Fibroblast of the aortic adventitia (primary cell): ENCODE measurements around the gene ARL8B. TPM values are rescaled to one million over a fixed set of nuclear protein-coding genes. Genes with fewer than 3 reads are reported as not detected.

Source experiments
- DNase-seq: peaks from one replicate; pipeline ENCODE4 v3.0.0-alpha.2; 2010; ENCODE audit warnings: low read depth
- H3K4me3 ChIP-seq: 2 replicates; pipeline ENCODE4 v1.5.1; 2011; ENCODE audit warnings: low read depth, mild to moderate bottlenecking, control low read depth, low read length, moderate library complexity
- total RNA-seq: library from RNA; depleted of rRNA; stranded (reverse); fragments of >200 nt; gene quantifications from 2 replicates; pipeline ENCODE4 v1.2.3, GENCODE V29; 2012; ENCODE audit warnings: low replicate concordance
- TF ChIP-seq, protein P1 (sequence below): IDR thresholded peaks from 2 replicates; pipeline ENCODE4 v1.5.1; 2011; ENCODE audit warnings: mild to moderate bottlenecking, low read length, control low read depth, inconsistent platforms; ENCODE audit not compliant: insufficient read depth

ARL8B gene
- total RNA-seq, 1 donor: 89.0 TPM

GRCh38 chr3:5082789-5083115 is 39.3 kb upstream of the ARL8B start:
- TF ChIP-seq, protein P1, sequence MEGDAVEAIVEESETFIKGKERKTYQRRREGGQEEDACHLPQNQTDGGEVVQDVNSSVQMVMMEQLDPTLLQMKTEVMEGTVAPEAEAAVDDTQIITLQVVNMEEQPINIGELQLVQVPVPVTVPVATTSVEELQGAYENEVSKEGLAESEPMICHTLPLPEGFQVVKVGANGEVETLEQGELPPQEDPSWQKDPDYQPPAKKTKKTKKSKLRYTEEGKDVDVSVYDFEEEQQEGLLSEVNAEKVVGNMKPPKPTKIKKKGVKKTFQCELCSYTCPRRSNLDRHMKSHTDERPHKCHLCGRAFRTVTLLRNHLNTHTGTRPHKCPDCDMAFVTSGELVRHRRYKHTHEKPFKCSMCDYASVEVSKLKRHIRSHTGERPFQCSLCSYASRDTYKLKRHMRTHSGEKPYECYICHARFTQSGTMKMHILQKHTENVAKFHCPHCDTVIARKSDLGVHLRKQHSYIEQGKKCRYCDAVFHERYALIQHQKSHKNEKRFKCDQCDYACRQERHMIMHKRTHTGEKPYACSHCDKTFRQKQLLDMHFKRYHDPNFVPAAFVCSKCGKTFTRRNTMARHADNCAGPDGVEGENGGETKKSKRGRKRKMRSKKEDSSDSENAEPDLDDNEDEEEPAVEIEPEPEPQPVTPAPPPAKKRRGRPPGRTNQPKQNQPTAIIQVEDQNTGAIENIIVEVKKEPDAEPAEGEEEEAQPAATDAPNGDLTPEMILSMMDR: no peak
- no peak for DNase-seq

GRCh38 chr3:5084224-5084623 is 37.9 kb upstream of the ARL8B start:
- TF ChIP-seq, protein P1: no peak
- no peak overlapping the region for H3K4me3 ChIP-seq
- no peak for DNase-seq

More at GRCh38 chr3:5082789-5083115, 39.3 kb upstream of the ARL8B start:
- no peak overlapping the region for H3K4me3 ChIP-seq

DNA sequence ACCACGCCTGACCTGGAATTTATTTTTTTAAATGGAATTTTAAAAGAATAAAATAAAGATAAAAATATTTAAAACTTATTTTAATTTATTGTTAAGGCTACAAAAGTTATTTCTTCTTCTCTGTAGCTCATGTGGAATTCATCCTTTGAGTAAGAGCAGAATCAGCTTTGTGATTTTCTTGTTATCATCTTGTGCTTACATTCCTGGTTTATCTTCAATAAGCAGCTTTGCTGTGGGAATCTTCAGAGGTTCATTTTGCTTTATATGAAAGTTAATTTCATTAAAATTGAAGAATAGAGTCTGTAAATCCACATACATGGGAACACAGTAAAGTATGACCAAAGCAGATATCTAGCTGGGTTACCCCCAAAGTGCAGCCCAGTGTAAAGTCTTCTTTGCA is 35.4 kb upstream of the ARL8B start:
- TF ChIP-seq, protein P1: no peak
- DNase-seq: no peak
- no peak overlapping the region for H3K4me3 ChIP-seq

DNA sequence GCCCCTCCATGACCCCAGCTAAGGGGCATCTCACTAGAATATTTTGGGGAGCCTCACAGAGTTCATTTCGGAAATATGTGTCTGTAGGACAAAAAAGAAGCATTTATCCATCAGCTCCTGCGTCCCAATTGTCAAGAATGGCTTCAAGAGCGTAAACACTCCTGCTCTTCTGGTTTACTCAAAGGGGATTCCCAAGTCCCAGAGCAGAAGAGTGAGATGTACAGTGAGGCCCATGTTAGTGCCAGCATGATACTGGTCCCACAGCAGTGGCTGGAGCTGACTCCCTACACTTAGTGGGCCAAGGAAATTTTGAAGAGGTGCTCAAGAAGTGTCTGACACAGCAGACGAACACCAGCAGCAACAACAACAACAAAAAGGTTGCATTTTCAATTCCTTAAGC is 34.9 kb upstream of the ARL8B start:
- TF ChIP-seq, protein P1: no peak
- no peak for DNase-seq
- H3K4me3 ChIP-seq: no peak overlapping the region

DNA sequence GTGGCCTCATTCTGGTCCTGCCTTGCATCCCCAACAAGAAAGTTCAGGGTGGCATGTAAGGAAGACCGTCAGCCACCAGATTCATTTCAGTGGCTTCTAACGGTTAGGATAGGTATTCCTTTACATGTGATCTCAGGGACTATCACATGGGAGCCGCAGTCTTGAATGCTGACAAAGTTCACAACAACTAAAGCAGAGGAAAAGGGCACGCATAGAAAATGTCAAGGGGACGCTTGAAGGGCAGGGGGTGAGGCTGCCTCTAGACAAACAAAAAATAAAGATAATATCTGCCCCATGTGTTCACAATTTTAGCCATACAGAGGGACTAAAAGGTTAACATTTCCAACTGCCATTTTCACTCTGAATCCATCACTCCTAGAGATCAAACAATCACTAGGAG is 31.9 kb upstream of the ARL8B start:
- DNase-seq: no peak
- TF ChIP-seq, protein P1: no peak
- H3K4me3 ChIP-seq: no peak overlapping the region

- TF ChIP-seq, protein P1: no peak
- no peak overlapping the region for H3K4me3 ChIP-seq
- no peak for DNase-seq
Observed at GRCh38 chr3:5092018-5092417, 30.1 kb upstream of the ARL8B start.

GRCh38 chr3:5093731-5094130 is 28.4 kb upstream of the ARL8B start:
- no peak for DNase-seq

More at GRCh38 chr3:5093731-5094130, 28.4 kb upstream of the ARL8B start:
- no peak overlapping the region for H3K4me3 ChIP-seq
- TF ChIP-seq, protein P1: no peak
